HG03066 (cell line): ENCODE measurements around the gene BARD1.
A peak's percentile ranks its signal among the peaks of the same experiment; 100 is the strongest.
"Not testable (repeated sequence)": the region's sequence is repeated elsewhere in the genome, so short reads cannot be mapped to it uniquely, and the experiment has no call there.

Experiments
- ATAC-seq: cut with Tn5 transposase; IDR thresholded peaks from one replicate; pipeline ENCODE4 v1.9.1; 2021; ENCODE audit warnings: low read depth; ENCODE audit not compliant: unreplicated experiment

Gene BARD1

GRCh38 chr2:214772443-214773015 is 37.0 kb downstream of the BARD1 start:
- no peak for ATAC-seq

- ATAC-seq: no peak
These were observed 44.3 kb downstream of the BARD1 start for GRCh38 chr2:214765180-214765579.

- no peak for ATAC-seq
These were observed 56.0 kb downstream of the BARD1 start for GRCh38 chr2:214753455-214753854.

GRCh38 chr2:214750529-214750928 is 59.0 kb downstream of the BARD1 start:
- ATAC-seq: no peak

GRCh38 chr2:214747992-214748391 is 61.5 kb downstream of the BARD1 start:
- peak; percentile 52 for ATAC-seq

GRCh38 chr2:214742119-214742518 is 67.4 kb downstream of the BARD1 start:
- ATAC-seq: no peak

GRCh38 chr2:214740867-214741395 is 68.6 kb downstream of the BARD1 start:
- ATAC-seq: no peak

- peak; percentile 97 for ATAC-seq
These were observed 72.3 kb downstream of the BARD1 start for GRCh38 chr2:214737188-214737587.

GRCh38 chr2:214730800-214731407 is 78.6 kb downstream of the BARD1 start:
- no peak for ATAC-seq

GRCh38 chr2:214730248-214730647 is 79.2 kb downstream of the BARD1 start:
- ATAC-seq: no peak

- ATAC-seq: no peak
These were observed 84.7 kb downstream of the BARD1 start for GRCh38 chr2:214724741-214725140.

- not testable (repeated sequence) for ATAC-seq
These were observed 91.6 kb downstream of the BARD1 start for GRCh38 chr2:214717837-214718236.

- no peak for ATAC-seq
These were observed 92.5 kb downstream of the BARD1 start for GRCh38 chr2:214716811-214717560.

- no peak for ATAC-seq
These were observed 94.5 kb downstream of the BARD1 start for GRCh38 chr2:214715025-214715424.

- ATAC-seq: no peak
These were observed 96.2 kb downstream of the BARD1 start for GRCh38 chr2:214713080-214713830.

GRCh38 chr2:214710729-214711128 is 98.8 kb downstream of the BARD1 start:
- ATAC-seq: no peak

GRCh38 chr2:214706986-214707385 is 102.5 kb downstream of the BARD1 start:
- ATAC-seq: no peak

GRCh38 chr2:214699236-214699635 is 110.2 kb downstream of the BARD1 start:
- no peak for ATAC-seq

GRCh38 chr2:214696681-214697080 is 112.8 kb downstream of the BARD1 start:
- ATAC-seq: no peak

GRCh38 chr2:214695789-214696188 is 113.7 kb downstream of the BARD1 start:
- ATAC-seq: no peak

GRCh38 chr2:214683557-214683956 is 125.9 kb downstream of the BARD1 start:
- peak; percentile 54 for ATAC-seq
